WTC11 (cell line): ENCODE data around the gene U2SURP.

Experiments used
- CBFB ChIP-seq: sonication (generic); formaldehyde crosslinking; IDR thresholded peaks from 2 replicates; pipeline ENCODE4 v1.8.1; 2022; ENCODE audit warnings: mild to moderate bottlenecking, low read depth, missing genetic modification reagents
- CREM ChIP-seq: sonication (generic); formaldehyde crosslinking; IDR thresholded peaks from 2 replicates; pipeline ENCODE4 v1.8.1; 2022; ENCODE audit warnings: mild to moderate bottlenecking, missing genetic modification reagents, moderate library complexity
- CTCF ChIP-seq: fragments of 200-600 bp; IDR thresholded peaks from 2 replicates; pipeline ENCODE4 v1.8.0; 2022; ENCODE audit warnings: antibody characterized with exemption
- E2F4 ChIP-seq: sonication (generic); formaldehyde crosslinking; IDR thresholded peaks from 2 replicates; pipeline ENCODE4 v1.8.1; 2022; ENCODE audit warnings: low read depth, mild to moderate bottlenecking, moderate library complexity, missing genetic modification reagents, borderline replicate concordance
- ETV6 ChIP-seq: sonication (generic); formaldehyde crosslinking; IDR thresholded peaks from 2 replicates; pipeline ENCODE4 v1.8.1; 2022; ENCODE audit warnings: mild to moderate bottlenecking, missing genetic modification reagents
- GRHL2 ChIP-seq: fragments of 250-450 bp; sonication (Bioruptor Pico); IDR thresholded peaks from 2 replicates; pipeline ENCODE4 v1.8.0; 2022; ENCODE audit warnings: mild to moderate bottlenecking, moderate library complexity; ENCODE audit not compliant: insufficient replicate concordance, severe bottlenecking
- MAX ChIP-seq: sonication (generic); formaldehyde crosslinking; IDR thresholded peaks from 2 replicates; pipeline ENCODE4 v1.8.0; 2022; ENCODE audit warnings: mild to moderate bottlenecking, missing genetic modification reagents
- NFYB ChIP-seq: sonication (generic); formaldehyde crosslinking; conservative IDR thresholded peaks from 2 replicates; pipeline ENCODE4 v1.8.0; 2022; ENCODE audit warnings: low read depth, missing genetic modification reagents
- SOX15 ChIP-seq: fragments of 250-450 bp; sonication (Bioruptor Pico); IDR thresholded peaks from 2 replicates; pipeline ENCODE4 v1.9.0; 2021; ENCODE audit warnings: mild to moderate bottlenecking
- TCF7 ChIP-seq: sonication (generic); formaldehyde crosslinking; IDR thresholded peaks from 2 replicates; pipeline ENCODE4 v1.8.0; 2022; ENCODE audit warnings: mild to moderate bottlenecking, low read depth, missing genetic modification reagents, moderate library complexity
- USF2 ChIP-seq: sonication (generic); formaldehyde crosslinking; IDR thresholded peaks from 2 replicates; pipeline ENCODE4 v1.8.1; 2023; ENCODE audit warnings: mild to moderate bottlenecking, missing genetic modification reagents, moderate library complexity
- ZBTB21 ChIP-seq: sonication (generic); formaldehyde crosslinking; IDR thresholded peaks from 2 replicates; pipeline ENCODE4 v1.8.1; 2023; ENCODE audit warnings: mild to moderate bottlenecking, missing genetic modification reagents, borderline replicate concordance
- ZNF121 ChIP-seq: sonication (generic); formaldehyde crosslinking; IDR thresholded peaks from 2 replicates; pipeline ENCODE4 v1.8.0; 2023; ENCODE audit warnings: missing genetic modification reagents
- ZNF317 ChIP-seq: sonication (generic); formaldehyde crosslinking; IDR thresholded peaks from 2 replicates; pipeline ENCODE4 v1.8.1; 2023; ENCODE audit warnings: low read depth, mild to moderate bottlenecking, moderate library complexity, missing genetic modification reagents, borderline replicate concordance

- TF ChIP-seq MAX (CRISPR knock-in tag) (no peak), CTCF (no peak), CREM (CRISPR knock-in tag) (no peak), ZNF121 (CRISPR knock-in tag) (no peak), ETV6 (no peak), CBFB (CRISPR knock-in tag) (no peak), TCF7 (CRISPR knock-in tag) (no peak), SOX15 (CRISPR knock-in tag) (no peak), GRHL2 (no peak), ZNF317 (CRISPR knock-in tag) (no peak), USF2 (CRISPR knock-in tag) (no peak), NFYB (no peak), E2F4 (CRISPR knock-in tag) (no peak), ZBTB21 (CRISPR knock-in tag) (no peak)
Measured at GRCh38 chr3:142976621-142977398, 24.6 kb upstream of the U2SURP start.
